ENCODE measurements around the gene CFAP99. TPM values are rescaled to one million over a fixed set of nuclear protein-coding genes. Genes with fewer than 3 reads are reported as not detected.
A peak's percentile ranks its signal among the peaks of the same experiment; 100 is the strongest.

The CFAP99 gene
- total RNA-seq, 1 donor from 2014 or later, result not detected

DNA sequence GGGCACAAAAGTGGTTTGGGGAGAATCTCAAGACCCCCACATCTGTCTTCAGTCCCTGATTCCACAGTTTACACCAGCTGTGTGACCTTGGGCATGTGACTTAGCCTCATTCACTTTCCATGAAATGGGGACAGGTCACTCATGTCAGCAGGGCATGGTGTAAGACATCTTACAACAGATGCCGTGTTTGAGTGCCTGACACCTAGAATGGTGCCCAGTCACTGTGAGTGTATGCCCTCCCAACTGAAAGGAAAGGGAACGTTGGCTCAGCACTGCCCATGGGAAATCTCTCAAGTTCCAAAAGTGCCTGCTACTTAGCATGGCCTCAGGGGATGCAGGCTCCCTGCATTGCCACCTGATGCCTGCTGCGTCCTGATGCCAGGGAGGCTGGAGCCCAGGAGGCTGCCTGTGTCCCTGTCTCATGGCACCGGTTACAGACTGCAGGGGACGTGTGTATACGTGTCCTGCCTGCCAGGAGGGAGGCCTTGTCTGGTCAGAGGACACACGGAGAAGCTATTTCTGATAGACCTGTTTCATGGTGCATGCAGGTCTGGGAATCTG lies 82.4 kb downstream of the CFAP99 start:
- DNase-seq, result no peak
- intact Hi-C loops (cut with micrococcal nuclease), result no loop called here
- Mint-ChIP-seq H3K9me3 (no peaks in the 10 kb centered on the region), H3K4me3 (no peak overlapping the region), H3K27ac (no peak overlapping the region), H3K36me3 (ENCODE audit: low read depth) (peaks cover 42% of the 10 kb centered on the region), H3K4me1 (peaks cover 7% of the 10 kb centered on the region), H3K27me3 (no peaks in the 10 kb centered on the region)

DNA sequence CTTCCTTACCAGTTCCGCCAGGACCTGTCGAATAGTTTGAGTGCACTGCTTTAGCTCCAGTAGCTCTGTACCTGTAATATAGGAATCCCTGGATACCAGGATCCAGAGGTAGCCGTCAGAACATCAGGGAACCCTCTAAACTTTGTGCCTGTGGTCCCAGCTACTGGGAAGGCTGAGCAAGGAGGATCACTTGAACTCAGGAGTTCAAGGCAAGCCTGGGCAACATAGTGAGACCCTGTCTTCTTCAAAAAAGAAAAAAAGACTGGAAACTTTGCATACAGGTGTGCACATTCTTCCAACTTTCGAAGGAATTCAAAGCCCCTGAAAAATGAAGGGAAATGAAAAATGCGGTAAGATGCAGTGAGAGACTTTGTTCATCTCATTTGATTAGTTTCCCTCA lies 85.1 kb downstream of the CFAP99 start:
- Mint-ChIP-seq H3K9me3 (no peaks in the 10 kb centered on the region), H3K4me1 (peaks cover 7% of the 10 kb centered on the region), H3K36me3 (ENCODE audit: low read depth) (peaks cover 43% of the 10 kb centered on the region), H3K27ac (no peak overlapping the region), H3K4me3 (no peak overlapping the region), H3K27me3 (no peaks in the 10 kb centered on the region)
- DNase-seq, result no peak
- intact Hi-C loops (cut with micrococcal nuclease), result no loop called here

DNA sequence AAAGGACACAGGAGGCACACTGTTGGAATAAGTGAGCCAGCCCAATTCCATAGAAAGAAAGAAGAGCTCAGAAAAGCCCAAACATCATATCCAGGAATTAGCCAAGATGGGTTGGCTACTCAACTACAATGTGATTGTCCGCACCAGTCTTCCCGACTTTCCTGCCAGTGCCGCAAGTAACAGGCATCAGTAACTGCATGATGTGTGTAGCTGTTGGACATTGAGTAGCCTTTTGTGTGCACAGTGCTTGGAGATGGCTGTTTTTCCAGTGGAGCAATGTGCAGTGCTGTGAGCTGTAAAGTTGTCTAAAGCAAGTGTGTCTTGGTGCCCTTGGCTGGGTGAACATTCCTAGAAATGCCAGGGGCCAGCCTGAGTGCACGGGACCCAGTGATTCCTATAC lies 88.5 kb downstream of the CFAP99 start:
- H3K4me1 Mint-ChIP-seq, result peaks cover 5% of the 10 kb centered on the region
- no peak overlapping the region for H3K27ac Mint-ChIP-seq
- H3K4me3 Mint-ChIP-seq, result no peak overlapping the region
- DNase-seq, result no peak
- H3K36me3 Mint-ChIP-seq (ENCODE audit: low read depth), result peaks cover 46% of the 10 kb centered on the region
- intact Hi-C loops (cut with micrococcal nuclease), result no loop called here
- H3K27me3 Mint-ChIP-seq, result no peaks in the 10 kb centered on the region
- no peaks in the 10 kb centered on the region for H3K9me3 Mint-ChIP-seq

DNA sequence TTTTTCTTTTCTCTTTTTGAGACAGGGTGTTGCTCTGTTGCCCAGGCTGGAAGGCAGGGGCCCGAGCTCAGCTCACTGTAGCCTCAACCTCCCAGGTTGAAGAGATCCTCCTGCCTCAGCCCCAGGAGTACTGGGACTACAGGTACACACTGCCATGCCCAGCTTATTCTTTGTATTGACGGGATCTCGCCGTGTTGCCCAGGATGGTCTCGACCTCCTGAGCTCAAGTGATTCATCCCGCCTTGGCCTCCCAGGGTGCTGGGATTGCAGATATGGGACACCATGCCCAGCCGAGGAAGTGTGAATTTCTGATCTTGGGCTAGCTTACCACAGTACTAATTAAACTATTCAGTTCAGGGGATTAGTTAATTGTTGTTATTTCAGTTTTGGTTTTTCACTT lies 89.1 kb downstream of the CFAP99 start:
- H3K4me3 Mint-ChIP-seq, result no peak overlapping the region
- H3K27me3 Mint-ChIP-seq, result no peaks in the 10 kb centered on the region
- no peak overlapping the region for H3K27ac Mint-ChIP-seq
- no peaks in the 10 kb centered on the region for H3K9me3 Mint-ChIP-seq
- intact Hi-C loops (cut with micrococcal nuclease), result no loop called here
- no peak for DNase-seq
- peaks cover 49% of the 10 kb centered on the region for H3K36me3 Mint-ChIP-seq (ENCODE audit: low read depth)
- peaks cover 5% of the 10 kb centered on the region for H3K4me1 Mint-ChIP-seq

DNA sequence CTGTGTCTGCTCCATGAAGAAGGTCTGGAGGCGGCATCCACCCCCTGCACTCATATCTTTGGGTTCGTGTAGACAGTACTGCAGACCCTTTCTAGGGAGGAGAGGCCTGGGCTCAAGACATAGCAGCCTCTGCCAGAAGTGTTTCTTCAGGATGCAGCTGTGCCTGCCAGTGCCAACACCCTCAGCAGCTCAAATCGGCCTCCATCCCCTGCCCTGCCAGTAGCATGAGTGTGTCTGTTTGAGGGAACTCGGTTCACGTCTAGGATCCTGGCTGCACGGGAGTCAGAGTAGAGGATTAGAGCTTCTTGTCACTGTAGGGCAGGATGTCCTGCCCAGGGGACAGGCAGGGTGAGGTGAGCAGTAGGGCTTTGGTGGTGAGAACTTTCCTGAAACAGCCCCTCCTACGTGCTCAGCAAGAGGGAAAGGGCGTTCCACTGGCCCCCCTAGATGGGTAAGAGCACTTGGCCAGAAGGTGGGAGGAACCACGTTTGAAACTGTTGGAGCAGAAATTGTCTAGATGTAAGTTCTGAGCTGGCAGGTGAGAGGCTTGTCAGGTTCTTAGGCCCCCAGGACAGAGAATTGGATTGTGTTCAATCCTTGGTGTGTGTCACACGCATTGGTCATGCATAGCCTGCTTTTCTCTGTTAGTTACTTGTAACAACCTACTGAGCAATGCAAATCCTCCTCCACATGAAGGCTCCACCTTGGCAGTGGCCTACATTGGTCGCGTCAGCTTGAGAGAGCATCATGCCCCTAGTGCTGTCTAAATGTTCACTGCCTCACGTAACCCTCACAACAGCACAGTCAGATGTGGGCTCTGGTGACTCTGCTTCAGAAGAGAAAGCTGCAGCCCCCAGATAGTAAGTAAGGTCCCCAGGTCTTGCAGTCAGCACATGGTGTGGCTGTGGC lies 91.8 kb downstream of the CFAP99 start:
- Mint-ChIP-seq H3K36me3 (ENCODE audit: low read depth) (peaks cover 67% of the 10 kb centered on the region), H3K27ac (no peak overlapping the region), H3K9me3 (no peaks in the 10 kb centered on the region), H3K4me1 (peaks cover 5% of the 10 kb centered on the region), H3K4me3 (no peak overlapping the region), H3K27me3 (no peaks in the 10 kb centered on the region)
- DNase-seq, result no peak
- intact Hi-C loops (cut with micrococcal nuclease), result no loop called here

DNA sequence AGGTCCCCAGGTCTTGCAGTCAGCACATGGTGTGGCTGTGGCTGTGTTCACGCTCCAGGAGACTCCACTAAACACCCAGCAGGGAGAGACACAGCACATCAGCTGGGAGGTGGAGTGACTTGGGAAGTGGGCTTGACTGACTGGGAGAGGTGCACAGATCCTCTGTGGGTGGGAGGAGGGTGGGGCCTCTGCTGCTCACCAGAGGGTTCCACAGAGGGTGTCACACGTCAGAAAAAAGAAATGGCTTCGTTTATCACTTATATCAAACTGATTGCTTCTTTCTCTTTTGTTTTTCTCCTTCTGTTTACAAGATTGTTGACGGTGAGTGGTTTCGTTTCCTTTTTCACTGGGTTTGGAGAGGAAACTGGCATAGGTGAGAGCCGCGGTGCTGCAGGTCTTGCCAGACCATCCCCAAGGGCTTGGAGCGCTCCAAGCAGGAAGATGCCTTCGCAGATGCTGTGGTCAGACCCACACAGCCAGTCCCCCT lies 92.9 kb downstream of the CFAP99 start:
- Mint-ChIP-seq H3K27me3 (no peaks in the 10 kb centered on the region), H3K4me1 (peaks cover 5% of the 10 kb centered on the region), H3K27ac (peak overlapping the region; percentile 20), H3K4me3 (no peak overlapping the region), H3K36me3 (ENCODE audit: low read depth) (peaks cover 67% of the 10 kb centered on the region), H3K9me3 (no peaks in the 10 kb centered on the region)
- intact Hi-C loops (cut with micrococcal nuclease), result no loop called here
- no peak for DNase-seq

Other genes starting within 250 kb of the CFAP99 start
- 19.3 and 19.4 TPM in 2 replicates for gene HAUS3, start 176.8 kb upstream of the CFAP99 start, total RNA-seq
- 1.9 and 2.3 TPM in 2 replicates for gene POLN, start 176.8 kb upstream of the CFAP99 start, total RNA-seq
- gene MXD4, start 156.8 kb upstream of the CFAP99 start, total RNA-seq, result 4.9 and 5.2 TPM in 2 replicates
- gene ZFYVE28, start 310 bp upstream of the CFAP99 start, total RNA-seq, result 4.4 and 4.7 TPM in 2 replicates
- 94.8 and 95.4 TPM in 2 replicates for gene RNF4, start 50.2 kb downstream of the CFAP99 start, total RNA-seq
- gene FAM193A, start 117.7 kb downstream of the CFAP99 start, total RNA-seq, result 29.5 and 30.1 TPM in 2 replicates

Measured in activated CD4-positive, alpha-beta T cell treated with anti-CD3 and anti-CD28 coated beads, Interleukin-2, amount 10 ng/mL, durations not matched to agents 24 days and 14 days (primary cell).